Motor neuron (in vitro differentiated cells): ENCODE results near the gene C10orf90. TPM values are rescaled to one million over a fixed set of nuclear protein-coding genes. Genes with fewer than 3 reads are reported as not detected.
A peak's percentile ranks its signal among the peaks of the same experiment; 100 is the strongest.

Source experiments
- ATAC-seq, 8 experiments: fragments of 200-7000 bp; cut with Tn5 transposase; replicated peaks in 6 of 8; 2 replicates each; pipeline ENCODE4 v1.8.0; 2021; ENCODE audit warnings: mild to moderate bottlenecking in 8 of 8, moderate library complexity in 8 of 8
- H3K27ac ChIP-seq, 2 donors: fragments of 250-450 bp; sonication (Bioruptor Pico); 2 replicates each; pipeline ENCODE4 v1.9.0; 2021; ENCODE audit warnings: antibody characterized with exemption in 2 of 2, mild to moderate bottlenecking in 2 of 2, moderate library complexity in 1 of 2
- H3K4me1 ChIP-seq, 2 donors: fragments of 250-450 bp; sonication (Bioruptor Pico); replicated peaks in 1 of 2; 2 replicates each; pipeline ENCODE4 v1.6.1; 2021; ENCODE audit warnings: antibody characterized with exemption in 2 of 2, mild to moderate bottlenecking in 2 of 2, moderate library complexity in 1 of 2
- H3K4me3 ChIP-seq, 5 donors: fragments of 250-450 bp; sonication (Bioruptor Pico); 2 replicates each; pipeline ENCODE4 v1.9.0; 2021; ENCODE audit warnings: antibody characterized with exemption in 5 of 5, mild to moderate bottlenecking in 5 of 5, moderate library complexity in 4 of 5
- WGBS, 10 experiments: fragments of 450-650 bp; shearing (Covaris generic); methylation state at CpG; one replicate each; pipeline ENCODE4 v1.0.0; 2022; 5-methylcytosine and 5-hydroxymethylcytosine counted together
- in situ Hi-C, 9 experiments: fragments of 400-800 bp; cut with MboI; loops; one replicate each; pipeline ENCODE4 v1.15.0; 2021; ENCODE audit warnings: low sequenced_read_pairs in 9 of 9, low pct_unique_long_range_greater_than_20kb in 2 of 9; ENCODE audit not compliant: unreplicated experiment in 9 of 9
- total RNA-seq, 8 experiments: library from RNA; unstranded; fragments of 300-600 nt; gene quantifications; 2 replicates each; pipeline versions ENCODE4 v1.2.3 to v1.2.4, GENCODE V29; 2022

The C10orf90 gene
- total RNA-seq, 8 experiments from 2014 or later = 0.05 to 0.36 (median 0.23) TPM

GRCh38 chr10:126500185-126500584, 170.3 kb downstream of the C10orf90 start:
- no peak overlapping the region for H3K4me3 ChIP-seq
- ATAC-seq = no peak

DNA sequence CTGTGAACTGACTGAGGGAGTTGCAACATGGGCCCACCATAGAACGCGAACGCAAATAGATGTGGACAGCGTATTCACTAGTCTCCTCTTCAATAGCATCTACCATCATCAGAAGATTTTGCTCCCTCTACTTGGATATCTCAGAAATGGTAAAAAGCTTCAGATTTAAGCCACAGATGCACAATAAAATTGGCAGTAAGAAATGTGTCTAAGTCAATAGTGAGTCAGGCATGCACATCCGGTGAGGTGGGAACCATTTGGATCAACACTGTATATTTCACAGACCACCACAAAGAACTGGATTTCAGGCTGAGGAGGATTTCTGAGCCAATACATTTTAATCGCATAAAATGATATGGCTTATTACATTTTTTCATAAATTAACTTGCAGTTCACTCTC, 170.7 kb downstream of the C10orf90 start:
- WGBS, 10 experiments = 76 to 100% (median 93%) methylated on average over 1 to 4 of the region's 6 CpGs; no CpG with 5 or more reads in 2 of the 10 experiments
- no peak overlapping the region for H3K27ac ChIP-seq
- no peak overlapping the region for H3K4me3 ChIP-seq
- no peak for ATAC-seq
- in situ Hi-C loops = loop anchor here in 2 of 9 experiments (25.0 kb wide), 1 partner anchor 512 kb away; no protein-coding TSS in a partner anchor
- no peaks in the 10 kb centered on the region for H3K4me1 ChIP-seq

More at GRCh38 chr10:126500185-126500584, 170.3 kb downstream of the C10orf90 start:
- WGBS, 10 experiments = 33 to 80% (median 68%) methylated on average over 1 to 3 of the region's 4 CpGs; no CpG with 5 or more reads in 1 of the 10 experiments
- in situ Hi-C loops = loop anchor here in 2 of 9 experiments (25.0 kb wide), 1 partner anchor 513 kb away; no protein-coding TSS in a partner anchor
- no peaks in the 10 kb centered on the region for H3K4me1 ChIP-seq
- H3K27ac ChIP-seq = no peak overlapping the region

DNA sequence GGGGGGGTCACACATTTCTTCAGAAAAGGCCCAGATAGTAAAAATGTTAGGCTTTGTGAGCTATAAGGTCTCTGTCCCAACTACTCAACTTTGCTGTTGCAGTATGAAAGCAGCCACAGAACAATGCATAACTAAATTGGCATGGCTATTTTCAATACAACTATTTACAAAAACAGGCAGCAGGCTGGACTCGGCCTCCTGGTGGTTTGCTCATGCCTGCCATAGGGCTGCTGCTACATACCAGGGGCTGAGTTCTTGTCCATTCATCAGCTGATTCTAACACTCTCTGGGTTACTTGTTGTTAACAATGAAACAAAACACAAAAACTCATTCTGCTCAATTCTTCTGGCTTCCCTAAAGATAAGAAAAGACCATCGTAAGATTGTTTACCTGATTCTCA, 172.8 kb downstream of the C10orf90 start:
- Histone ChIP-seq H3K4me3 (no peak overlapping the region), H3K27ac (no peak overlapping the region), H3K4me1 (peaks cover 0 to 3% of the 10 kb centered on the region in 2 donors)
- 14 to 100% (median 82%) methylated on average over 1 to 2 of the region's 2 CpGs; no CpG with 5 or more reads in 2 of the 10 experiments for WGBS, 10 experiments
- in situ Hi-C loops = no loop called here
- no peak for ATAC-seq

DNA sequence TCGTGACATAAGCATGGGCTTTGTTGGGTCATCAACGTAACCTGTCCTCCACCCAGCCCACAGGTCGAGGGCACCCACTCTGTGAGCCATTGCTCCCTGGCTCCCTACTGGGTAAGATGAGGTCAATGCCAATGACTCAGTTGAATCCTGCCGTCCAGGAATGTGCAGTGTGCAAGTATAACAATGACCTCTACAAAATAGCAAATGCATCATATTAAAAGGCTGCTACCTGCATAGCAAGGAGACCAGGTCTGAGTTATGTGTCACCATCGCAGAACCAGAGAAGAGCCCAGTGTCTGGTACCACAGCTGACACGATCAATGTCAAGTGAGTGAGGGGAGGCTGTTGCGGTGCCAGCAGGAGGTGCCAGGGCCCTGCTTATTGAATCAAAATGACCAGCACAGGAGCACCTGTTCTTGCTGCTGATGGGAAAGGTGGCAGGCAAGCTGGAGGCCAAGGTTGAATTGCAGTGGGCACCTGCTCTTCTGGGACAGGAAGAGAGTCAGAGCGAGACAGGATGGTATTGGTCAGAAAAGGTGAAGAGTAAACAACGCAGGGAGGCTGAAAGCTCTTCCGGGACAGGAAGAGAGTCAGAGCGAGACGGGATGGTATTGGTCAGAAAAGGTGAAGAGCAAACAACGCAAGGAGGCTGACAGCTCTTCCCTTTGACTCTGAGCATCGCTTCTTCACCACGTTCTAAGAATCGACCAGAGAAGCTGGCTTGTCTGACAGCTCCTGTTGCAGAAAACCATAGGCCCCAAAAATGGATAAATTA, 173.5 kb downstream of the C10orf90 start:
- no peak overlapping the region for H3K4me3 ChIP-seq
- 60 to 96% (median 81%) methylated on average over 1 to 14 of the region's 16 CpGs; no CpG with 5 or more reads in 1 of the 10 experiments for WGBS, 10 experiments

DNA sequence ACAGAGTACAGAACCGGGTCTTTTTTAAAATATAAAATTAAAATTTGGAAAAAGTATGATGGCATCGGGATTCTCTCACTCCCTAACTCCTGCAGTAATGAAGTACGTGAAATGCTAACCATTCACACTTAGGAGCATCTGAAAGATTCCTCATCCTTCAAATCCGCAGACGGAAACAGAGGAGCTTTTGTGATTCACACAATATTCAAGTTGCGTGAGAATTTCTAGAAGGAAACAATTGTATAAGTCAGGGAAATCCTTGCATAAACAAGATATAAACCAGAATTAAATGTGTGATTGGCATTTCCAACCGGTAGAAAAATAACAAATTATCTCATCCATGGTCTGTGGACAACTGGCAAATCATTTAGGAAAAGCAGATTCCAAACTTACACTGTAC, 179.0 kb downstream of the C10orf90 start:
- Histone ChIP-seq H3K4me1 (peaks cover 0 to 3% of the 10 kb centered on the region in 2 donors), H3K4me3 (no peak overlapping the region), H3K27ac (no peak overlapping the region)
- in situ Hi-C loops = no loop called here
- 54 to 85% (median 78%) methylated on average over 4 to 7 of the region's 7 CpGs for WGBS, 10 experiments
- ATAC-seq = no peak

More for the DNA sequence above, 173.5 kb downstream of the C10orf90 start:
- Histone ChIP-seq H3K4me1 (peaks cover 0 to 3% of the 10 kb centered on the region in 2 donors), H3K27ac (no peak overlapping the region)
- no peak for ATAC-seq
- in situ Hi-C loops = no loop called here

DNA sequence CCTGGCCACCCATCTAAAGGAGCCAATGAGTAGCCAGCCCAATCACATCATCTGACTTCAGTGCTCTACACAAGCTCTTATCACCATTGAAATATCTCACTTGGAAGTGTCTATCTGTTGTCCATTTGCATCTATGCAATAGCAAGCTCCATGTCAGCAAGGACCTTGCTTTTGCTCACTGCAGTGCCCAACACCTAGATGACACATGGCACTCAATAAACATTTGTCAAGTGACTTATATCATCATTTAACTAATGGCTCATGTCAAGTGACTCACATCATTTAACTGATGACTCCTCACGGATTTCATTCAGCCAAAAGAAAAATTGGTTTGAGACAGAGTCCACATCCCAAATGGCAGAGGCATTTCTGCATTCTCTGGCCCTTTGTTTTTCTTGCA, 189.3 kb downstream of the C10orf90 start:
- ATAC-seq = peak in 1 of 8 experiments; percentile 30
- H3K4me3 ChIP-seq = no peak overlapping the region
- H3K27ac ChIP-seq = no peak overlapping the region
- WGBS, 10 experiments = 0 to 86% (median 25%) methylated on average over 1 of the region's 1 CpG; no CpG with 5 or more reads in 5 of the 10 experiments
- peaks cover 23 to 26% of the 10 kb centered on the region in 2 donors for H3K4me1 ChIP-seq
- in situ Hi-C loops = no loop called here

- in situ Hi-C loops = no loop called here
- H3K27ac ChIP-seq = no peak overlapping the region
- H3K4me1 ChIP-seq = peaks cover 29 to 31% of the 10 kb centered on the region in 2 donors
- no peak overlapping the region for H3K4me3 ChIP-seq
- no peak for ATAC-seq
- WGBS, 10 experiments = 71 to 100% (median 89%) methylated on average over 1 to 3 of the region's 3 CpGs; no CpG with 5 or more reads in 3 of the 10 experiments
Measured at GRCh38 chr10:126480648-126481047, 189.8 kb downstream of the C10orf90 start.

DNA sequence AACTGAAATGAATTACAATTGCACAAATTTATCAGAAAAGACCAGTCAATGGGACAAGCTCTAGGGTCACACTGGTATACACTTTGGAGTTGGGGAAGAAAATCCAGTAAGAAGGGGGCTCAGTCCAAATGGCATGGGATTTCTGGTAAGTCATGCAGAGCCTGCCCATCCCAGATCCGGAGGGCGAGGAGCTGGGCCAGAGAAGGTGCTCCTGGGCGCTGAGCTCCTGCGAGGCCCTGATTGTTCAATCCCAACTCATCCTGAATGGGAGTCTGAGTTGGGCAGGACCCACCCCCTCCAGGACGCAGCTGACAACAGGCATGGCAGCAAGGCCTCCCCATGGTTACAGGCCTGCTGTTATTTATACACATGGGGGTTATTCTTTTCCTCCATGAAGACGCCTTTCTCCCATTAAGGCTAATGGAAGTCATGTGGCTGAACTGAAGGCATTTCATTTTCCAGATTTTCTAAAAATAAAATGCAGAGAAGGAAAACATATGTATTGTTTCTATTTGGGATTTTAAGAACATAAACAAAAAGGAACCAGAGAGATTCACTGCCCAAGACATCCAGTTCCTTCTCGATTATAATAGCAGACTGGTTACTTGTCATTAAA, 191.1 kb downstream of the C10orf90 start:
- in situ Hi-C loops = no loop called here
- peaks cover 35 to 38% of the 10 kb centered on the region in 2 donors for H3K4me1 ChIP-seq
- peak overlapping the region in 1 of 2 donors; percentile 37 for H3K27ac ChIP-seq
- H3K4me3 ChIP-seq = no peak overlapping the region
- no peak for ATAC-seq
- 50 to 100% (median 86%) methylated on average over 1 to 4 of the region's 7 CpGs; no CpG with 5 or more reads in 1 of the 10 experiments for WGBS, 10 experiments

DNA sequence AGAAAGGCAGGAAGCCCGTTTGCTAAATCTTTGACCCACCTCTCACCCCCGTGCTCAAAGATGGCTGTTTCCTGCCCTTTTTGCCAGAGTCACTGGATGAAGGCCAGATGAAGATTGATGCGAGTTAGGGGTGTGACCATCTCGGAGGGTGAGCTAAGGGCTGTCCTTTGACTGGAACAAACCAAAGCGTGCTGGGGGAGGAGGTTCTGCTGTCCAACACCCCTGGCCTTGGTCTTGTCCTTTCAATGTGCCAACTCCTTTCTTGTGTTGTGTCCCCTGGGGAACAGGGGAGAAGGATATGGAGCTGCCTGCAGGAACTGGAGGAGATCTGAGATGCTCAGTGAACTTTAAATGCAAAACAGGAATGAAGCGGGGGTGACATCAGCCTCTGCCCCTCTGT, 191.9 kb downstream of the C10orf90 start:
- in situ Hi-C loops = no loop called here
- 20 to 80% (median 50%) methylated on average over 1 to 5 of the region's 6 CpGs; no CpG with 5 or more reads in 4 of the 10 experiments for WGBS, 10 experiments
- ATAC-seq = peak in 7 of 8 experiments; percentile 15 to 82 (median 69)
- Histone ChIP-seq H3K27ac (peak overlapping the region in 1 of 2 donors; percentile 4), H3K4me3 (no peak overlapping the region), H3K4me1 (peaks cover 35 to 38% of the 10 kb centered on the region in 2 donors)

- ATAC-seq = peak in 5 of 8 experiments; percentile 83 to 95 (median 87)
- WGBS, 10 experiments = 16 to 70% (median 48%) methylated on average over 2 to 11 of the region's 11 CpGs; no CpG with 5 or more reads in 3 of the 10 experiments
- Histone ChIP-seq H3K27ac (peak overlapping the region; percentile 5 to 40), H3K4me3 (no peak overlapping the region), H3K4me1 (peaks cover 35 to 38% of the 10 kb centered on the region in 2 donors)
- in situ Hi-C loops = no loop called here
Measured at GRCh38 chr10:126476246-126476645, 194.2 kb downstream of the C10orf90 start.

DNA sequence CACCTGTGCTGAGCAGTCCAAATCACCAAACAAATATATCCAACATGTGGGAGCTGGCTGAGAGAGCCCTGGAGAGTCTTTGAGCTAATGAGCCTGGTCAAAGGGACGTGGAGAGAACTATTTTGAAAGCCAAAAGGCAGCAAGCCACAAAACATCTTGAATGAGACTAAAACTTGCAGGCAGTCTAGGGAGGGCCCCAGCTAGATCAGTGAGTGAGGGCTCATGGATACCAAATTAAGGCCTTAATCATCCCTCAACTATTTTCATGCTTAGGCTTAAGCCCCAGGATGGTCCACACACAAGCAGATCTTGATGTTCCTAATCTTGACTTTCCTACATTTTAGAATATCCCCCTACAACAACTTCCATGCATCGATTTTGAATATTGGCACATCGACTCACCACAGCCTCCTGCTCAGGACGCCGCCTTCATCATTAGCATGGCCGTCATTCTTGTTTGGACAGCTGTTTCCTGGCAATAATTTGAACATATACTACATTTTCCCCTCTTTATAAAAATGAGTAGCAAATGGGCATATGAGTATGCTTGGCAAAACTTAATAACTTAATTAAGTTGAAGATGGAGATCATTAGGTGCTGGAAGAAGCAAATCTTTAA, 195.3 kb downstream of the C10orf90 start:
- in situ Hi-C loops = no loop called here
- no peak overlapping the region for H3K27ac ChIP-seq
- 17 to 96% (median 87%) methylated on average over 3 to 5 of the region's 6 CpGs; no CpG with 5 or more reads in 2 of the 10 experiments for WGBS, 10 experiments
- ATAC-seq = peak in 2 of 8 experiments; percentile 88 to 90
- H3K4me3 ChIP-seq = no peak overlapping the region
- H3K4me1 ChIP-seq = peaks cover 32 to 38% of the 10 kb centered on the region in 2 donors

DNA sequence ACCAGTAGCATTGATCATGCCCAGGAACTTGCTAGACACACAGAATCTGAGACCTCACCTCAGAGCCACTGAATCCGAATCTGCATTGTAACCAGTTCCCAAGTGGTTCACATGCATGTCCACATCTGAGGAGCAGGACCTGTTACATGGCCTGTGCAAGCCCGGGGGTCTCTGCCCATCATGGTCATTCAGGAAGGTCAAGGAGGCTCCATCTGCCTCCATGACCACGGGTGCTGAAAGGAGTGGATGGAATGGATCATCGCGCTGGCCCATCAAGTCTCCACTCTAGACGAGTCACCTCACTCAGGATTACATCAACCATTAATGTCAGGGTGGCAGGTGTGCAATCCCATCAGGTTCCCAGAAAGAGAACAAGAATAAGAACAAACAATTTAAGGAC, 196.5 kb downstream of the C10orf90 start:
- Histone ChIP-seq H3K4me1 (peaks cover 27 to 31% of the 10 kb centered on the region in 2 donors), H3K4me3 (no peak overlapping the region), H3K27ac (no peak overlapping the region)
- in situ Hi-C loops = no loop called here
- 20 to 98% (median 90%) methylated on average over 1 to 6 of the region's 6 CpGs; no CpG with 5 or more reads in 3 of the 10 experiments for WGBS, 10 experiments
- ATAC-seq = no peak

DNA sequence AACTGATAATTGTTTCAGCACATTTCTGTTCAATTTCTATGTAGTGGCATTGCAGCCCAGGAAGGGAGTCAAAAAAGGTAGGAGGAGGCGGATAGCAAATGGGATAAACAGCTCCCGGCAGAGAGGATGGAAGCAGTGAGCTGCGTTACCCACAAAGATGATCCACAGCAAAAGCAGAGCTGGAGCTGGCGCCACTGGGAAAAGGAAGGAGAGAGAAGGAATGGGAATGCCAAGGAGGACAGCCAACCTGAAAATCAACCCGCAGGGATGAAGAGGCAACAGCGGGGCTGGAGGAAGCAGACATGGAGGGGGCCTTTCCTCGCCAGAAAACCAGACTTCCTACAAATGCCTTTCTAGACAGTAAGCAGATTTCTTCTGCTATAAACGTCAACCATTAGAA, 199.5 kb downstream of the C10orf90 start:
- no peak overlapping the region for H3K4me3 ChIP-seq
- no peak overlapping the region for H3K27ac ChIP-seq
- peaks cover 9 to 10% of the 10 kb centered on the region in 2 donors for H3K4me1 ChIP-seq
- ATAC-seq = no peak
- in situ Hi-C loops = no loop called here
- WGBS, 10 experiments = 60 to 97% (median 87%) methylated on average over 1 to 8 of the region's 8 CpGs
